ENCODE data around the gene NAV2. TPM values are rescaled to one million over a fixed set of nuclear protein-coding genes. Genes with fewer than 3 reads are reported as not detected.

NAV2 gene
- total and polyA plus RNA-seq, 9 donors: 25.7 to 70.6 (median 46.1) TPM

- no peaks in the 10 kb centered on the region for H3K36me3 ChIP-seq (ENCODE audit: control insufficient read depth, insufficient read depth, low read length)
- DNase-seq: no peak
- H3K27ac ChIP-seq (ENCODE audit: low read length): no peak overlapping the region
- 70% methylated on average over 2 of the region's 3 CpGs for WGBS (ENCODE audit: insufficient coverage)
- no peaks in the 10 kb centered on the region for H3K9me3 ChIP-seq (replicated peaks; ENCODE audit: control insufficient read depth, low read depth, low read length)
- peaks cover 9% of the 10 kb centered on the region for H3K4me1 ChIP-seq (ENCODE audit: control insufficient read depth, insufficient read depth, low read length)
- H3K27me3 ChIP-seq (ENCODE audit: control insufficient read depth, insufficient read depth, low read length): no peaks in the 10 kb centered on the region
- no peak overlapping the region for H3K4me3 ChIP-seq (ENCODE audit: low read length)
Measured at GRCh38 chr11:20016526-20016925, 303.9 kb downstream of the NAV2 start.

GRCh38 chr11:20017320-20017719, 304.7 kb downstream of the NAV2 start:
- Histone ChIP-seq H3K27ac (ENCODE audit: low read length) (no peak overlapping the region), H3K36me3 (ENCODE audit: control insufficient read depth, insufficient read depth, low read length) (no peaks in the 10 kb centered on the region), H3K4me3 (ENCODE audit: low read length) (no peak overlapping the region), H3K4me1 (ENCODE audit: control insufficient read depth, insufficient read depth, low read length) (peaks cover 13% of the 10 kb centered on the region), H3K9me3 (replicated peaks; ENCODE audit: control insufficient read depth, low read depth, low read length) (no peaks in the 10 kb centered on the region), H3K27me3 (ENCODE audit: control insufficient read depth, insufficient read depth, low read length) (no peaks in the 10 kb centered on the region)
- 64% methylated on average over 3 of the region's 4 CpGs for WGBS (ENCODE audit: insufficient coverage)
- DNase-seq: no peak

GRCh38 chr11:20020198-20020597, 307.6 kb downstream of the NAV2 start:
- no peaks in the 10 kb centered on the region for H3K36me3 ChIP-seq (ENCODE audit: control insufficient read depth, insufficient read depth, low read length)
- no peak for DNase-seq
- no peak overlapping the region for H3K4me3 ChIP-seq (ENCODE audit: low read length)
- H3K9me3 ChIP-seq (replicated peaks; ENCODE audit: control insufficient read depth, low read depth, low read length): no peaks in the 10 kb centered on the region
- H3K27me3 ChIP-seq (ENCODE audit: control insufficient read depth, insufficient read depth, low read length): no peaks in the 10 kb centered on the region
- no peak overlapping the region for H3K27ac ChIP-seq (ENCODE audit: low read length)
- peaks cover 16% of the 10 kb centered on the region for H3K4me1 ChIP-seq (ENCODE audit: control insufficient read depth, insufficient read depth, low read length)
- WGBS (ENCODE audit: insufficient coverage): no CpG with 5 or more reads among the region's 3 CpGs

GRCh38 chr11:20020716-20021115, 308.1 kb downstream of the NAV2 start:
- no peak overlapping the region for H3K27ac ChIP-seq (ENCODE audit: low read length)
- H3K9me3 ChIP-seq (replicated peaks; ENCODE audit: control insufficient read depth, low read depth, low read length): no peaks in the 10 kb centered on the region
- H3K36me3 ChIP-seq (ENCODE audit: control insufficient read depth, insufficient read depth, low read length): no peaks in the 10 kb centered on the region
- H3K27me3 ChIP-seq (ENCODE audit: control insufficient read depth, insufficient read depth, low read length): no peaks in the 10 kb centered on the region
- DNase-seq: no peak
- H3K4me1 ChIP-seq (ENCODE audit: control insufficient read depth, insufficient read depth, low read length): peaks cover 19% of the 10 kb centered on the region
- no peak overlapping the region for H3K4me3 ChIP-seq (ENCODE audit: low read length)
- WGBS (ENCODE audit: insufficient coverage): 86% methylated on average over 4 of the region's 4 CpGs

- DNase-seq: no peak
- H3K4me3 ChIP-seq (ENCODE audit: low read length): no peak overlapping the region
- H3K27ac ChIP-seq (ENCODE audit: low read length): no peak overlapping the region
- no peaks in the 10 kb centered on the region for H3K9me3 ChIP-seq (replicated peaks; ENCODE audit: control insufficient read depth, low read depth, low read length)
- no peaks in the 10 kb centered on the region for H3K27me3 ChIP-seq (ENCODE audit: control insufficient read depth, insufficient read depth, low read length)
- H3K36me3 ChIP-seq (ENCODE audit: control insufficient read depth, insufficient read depth, low read length): no peaks in the 10 kb centered on the region
- WGBS (ENCODE audit: insufficient coverage): no CpG with 5 or more reads among the region's 4 CpGs
- H3K4me1 ChIP-seq (ENCODE audit: control insufficient read depth, insufficient read depth, low read length): peaks cover 19% of the 10 kb centered on the region
Measured at GRCh38 chr11:20021212-20021611, 308.6 kb downstream of the NAV2 start.

GRCh38 chr11:20021771-20022362, 309.2 kb downstream of the NAV2 start:
- H3K4me1 ChIP-seq (ENCODE audit: control insufficient read depth, insufficient read depth, low read length): peaks cover 20% of the 10 kb centered on the region
- no peaks in the 10 kb centered on the region for H3K27me3 ChIP-seq (ENCODE audit: control insufficient read depth, insufficient read depth, low read length)
- no peaks in the 10 kb centered on the region for H3K36me3 ChIP-seq (ENCODE audit: control insufficient read depth, insufficient read depth, low read length)
- DNase-seq: no peak
- H3K9me3 ChIP-seq (replicated peaks; ENCODE audit: control insufficient read depth, low read depth, low read length): no peaks in the 10 kb centered on the region
- H3K27ac ChIP-seq (ENCODE audit: low read length): no peak overlapping the region
- H3K4me3 ChIP-seq (ENCODE audit: low read length): no peak overlapping the region
- no CpG with 5 or more reads among the region's 4 CpGs for WGBS (ENCODE audit: insufficient coverage)

- peaks cover 2% of the 10 kb centered on the region for H3K27me3 ChIP-seq (ENCODE audit: control insufficient read depth, insufficient read depth, low read length)
- no peaks in the 10 kb centered on the region for H3K9me3 ChIP-seq (replicated peaks; ENCODE audit: control insufficient read depth, low read depth, low read length)
- H3K4me3 ChIP-seq (ENCODE audit: low read length): no peak overlapping the region
- peaks cover 25% of the 10 kb centered on the region for H3K4me1 ChIP-seq (ENCODE audit: control insufficient read depth, insufficient read depth, low read length)
- 24% methylated on average over 4 of the region's 10 CpGs for WGBS (ENCODE audit: insufficient coverage)
- no peak overlapping the region for H3K27ac ChIP-seq (ENCODE audit: low read length)
- DNase-seq: peak; percentile 58
- H3K36me3 ChIP-seq (ENCODE audit: control insufficient read depth, insufficient read depth, low read length): no peaks in the 10 kb centered on the region
Measured at GRCh38 chr11:20022363-20023081, 309.9 kb downstream of the NAV2 start.

- H3K9me3 ChIP-seq (replicated peaks; ENCODE audit: control insufficient read depth, low read depth, low read length): no peaks in the 10 kb centered on the region
- DNase-seq: no peak
- no peak overlapping the region for H3K27ac ChIP-seq (ENCODE audit: low read length)
- 31% methylated on average over 4 of the region's 6 CpGs for WGBS (ENCODE audit: insufficient coverage)
- H3K4me3 ChIP-seq (ENCODE audit: low read length): no peak overlapping the region
- H3K4me1 ChIP-seq (ENCODE audit: control insufficient read depth, insufficient read depth, low read length): peaks cover 25% of the 10 kb centered on the region
- H3K27me3 ChIP-seq (ENCODE audit: control insufficient read depth, insufficient read depth, low read length): peaks cover 2% of the 10 kb centered on the region
- no peaks in the 10 kb centered on the region for H3K36me3 ChIP-seq (ENCODE audit: control insufficient read depth, insufficient read depth, low read length)
Measured at GRCh38 chr11:20023082-20023426, 310.4 kb downstream of the NAV2 start.

GRCh38 chr11:20024172-20024935, 311.7 kb downstream of the NAV2 start:
- no peaks in the 10 kb centered on the region for H3K36me3 ChIP-seq (ENCODE audit: control insufficient read depth, insufficient read depth, low read length)
- 67% methylated on average over 3 of the region's 6 CpGs for WGBS (ENCODE audit: insufficient coverage)
- DNase-seq: no peak
- H3K4me1 ChIP-seq (ENCODE audit: control insufficient read depth, insufficient read depth, low read length): peaks cover 29% of the 10 kb centered on the region
- no peak overlapping the region for H3K27ac ChIP-seq (ENCODE audit: low read length)
- H3K9me3 ChIP-seq (replicated peaks; ENCODE audit: control insufficient read depth, low read depth, low read length): no peaks in the 10 kb centered on the region
- H3K4me3 ChIP-seq (ENCODE audit: low read length): no peak overlapping the region
- peaks cover 2% of the 10 kb centered on the region for H3K27me3 ChIP-seq (ENCODE audit: control insufficient read depth, insufficient read depth, low read length)

- Histone ChIP-seq H3K9me3 (replicated peaks; ENCODE audit: control insufficient read depth, low read depth, low read length) (no peaks in the 10 kb centered on the region), H3K4me3 (ENCODE audit: low read length) (no peak overlapping the region), H3K36me3 (ENCODE audit: control insufficient read depth, insufficient read depth, low read length) (no peaks in the 10 kb centered on the region), H3K27ac (ENCODE audit: low read length) (no peak overlapping the region), H3K4me1 (ENCODE audit: control insufficient read depth, insufficient read depth, low read length) (peaks cover 29% of the 10 kb centered on the region), H3K27me3 (ENCODE audit: control insufficient read depth, insufficient read depth, low read length) (peaks cover 2% of the 10 kb centered on the region)
- 32% methylated on average over 5 of the region's 8 CpGs for WGBS (ENCODE audit: insufficient coverage)
- DNase-seq: no peak
Measured at GRCh38 chr11:20025332-20025840, 312.7 kb downstream of the NAV2 start.
